K562 (cell line): Measurements from ENCODE around the gene DOK4. TPM values are rescaled to one million over a fixed set of nuclear protein-coding genes. Genes with fewer than 3 reads are reported as not detected.
"Not testable (repeated sequence)": the region's sequence is repeated elsewhere in the genome, so short reads cannot be mapped to it uniquely, and the experiment has no call there.

Experiments
- ATAC-seq: fragments of 200-7000 bp; cut with Tn5 transposase; 3 replicates; pipeline ENCODE4 v1.9.1; 2020; ENCODE audit warnings: moderate library complexity
- BruUV-seq: library from RNA; stranded (reverse); fragments of 400-500 nt; replicated peaks from 2 replicates; lab custom pipeline; 2021; lab: Mats Ljungman, UMichigan
- CTCF ChIA-PET: fragments of 300-600 bp; formaldehyde crosslinking; extraction: SDS; loops from one replicate; lab custom pipeline; 2021; ENCODE audit warnings: low intra/inter-chr PET ratio; lab: Yijun Ruan, JAX
- POLR2A ChIA-PET: fragments of 300-600, 350-650 bp; sonication (Branson Sonifier 250); formaldehyde crosslinking; extraction: SDS; loops from one replicate; lab custom pipeline; 2021; ENCODE audit warnings: antibody characterized with exemption, inconsistent platforms; lab: Yijun Ruan, JAX
- DNase-seq, 4 experiments: peaks; one replicate each; pipeline versions ENCODE4 v3.0.0 to v3.0.0-alpha.2; 2011 to 2018; ENCODE audit warnings: low spot score in 3 of 4, mixed read lengths in 3 of 4; ENCODE audit errors: extremely low read depth in 1 of 4
- FAIRE-seq: peaks from 2 replicates; lab custom pipeline; 2011; peaks lifted over from hg19 to GRCh38; lab: Jason Lieb, UNC
- H2AFZ ChIP-seq: 2 replicates; pipeline ENCODE4 v1.6.0; 2011; ENCODE audit warnings: low read depth, low read length, control low read depth, inconsistent platforms
- H3K27ac ChIP-seq: fragments of 200-600 bp; 3 replicates; pipeline ENCODE4 v1.8.0; 2011; ENCODE audit warnings: low read depth, mild to moderate bottlenecking, control low read depth, inconsistent platforms, low read length, moderate library complexity, mixed read lengths; ENCODE audit errors: extremely low read depth
- H3K27me3 ChIP-seq, 2 experiments: fragments of 300-600 bp in 1 of 2; 2 replicates in 1 of 2; 3 replicates in 1 of 2; pipeline versions ENCODE4 v1.6.0 to v1.8.0; 2011; ENCODE audit warnings: inconsistent platforms in 2 of 2, low read length in 2 of 2, mild to moderate bottlenecking in 1 of 2, mixed read lengths in 1 of 2, moderate library complexity in 1 of 2; ENCODE audit not compliant: control insufficient read depth in 2 of 2, insufficient read depth in 2 of 2
- H3K36me3 ChIP-seq: fragments of 300-600 bp; 3 replicates; pipeline ENCODE4 v1.8.0; 2011; ENCODE audit warnings: mild to moderate bottlenecking, low read length, inconsistent platforms; ENCODE audit not compliant: control insufficient read depth, insufficient read depth
- H3K4me1 ChIP-seq, 2 experiments: fragments of 200-600 bp in 1 of 2; replicated peaks in 1 of 2; 2 replicates in 1 of 2; 3 replicates in 1 of 2; pipeline versions ENCODE4 v1.5.1 to v1.8.0; 2011; ENCODE audit warnings: inconsistent platforms in 2 of 2, low read length in 2 of 2, mild to moderate bottlenecking in 1 of 2, mixed read lengths in 1 of 2, moderate library complexity in 1 of 2; ENCODE audit not compliant: control insufficient read depth in 2 of 2, insufficient read depth in 2 of 2
- H3K4me2 ChIP-seq: 2 replicates; pipeline ENCODE4 v1.6.1; 2011; ENCODE audit warnings: low read length, control low read depth, inconsistent platforms, mixed read lengths; ENCODE audit not compliant: insufficient read depth
- H3K4me3 ChIP-seq: fragments of 200-600 bp; sonication (generic), shearing (Covaris generic); 2 replicates; pipeline ENCODE4 v1.5.1; 2016; ENCODE audit warnings: control low read depth, inconsistent platforms
- H3K79me2 ChIP-seq: fragments of 200-600 bp; 3 replicates; pipeline ENCODE4 v1.8.0; 2011; ENCODE audit warnings: low read length, inconsistent platforms; ENCODE audit not compliant: control insufficient read depth, insufficient read depth
- H3K9ac ChIP-seq, 2 experiments: 2 replicates each; pipeline versions ENCODE4 v1.6.0 to v1.6.1; 2011; ENCODE audit warnings: low read depth in 2 of 2, low read length in 2 of 2, control low read depth in 1 of 2, inconsistent platforms in 1 of 2, mild to moderate bottlenecking in 1 of 2, mixed read lengths in 1 of 2; ENCODE audit not compliant: insufficient read depth in 1 of 2
- H3K9me1 ChIP-seq: one replicate; pipeline ENCODE4 v1.6.0; 2011; ENCODE audit warnings: inconsistent platforms, mild to moderate bottlenecking, low read length, moderate library complexity; ENCODE audit not compliant: control insufficient read depth, insufficient read depth
- H3K9me3 ChIP-seq: replicated peaks from 2 replicates; pipeline ENCODE4 v1.5.1; 2011; ENCODE audit warnings: low read depth, low read length, inconsistent platforms; ENCODE audit not compliant: control insufficient read depth, insufficient read depth
- H4K20me1 ChIP-seq: replicated peaks from 2 replicates; pipeline ENCODE4 v1.6.1; 2011; ENCODE audit warnings: low read length, inconsistent platforms, mixed read lengths; ENCODE audit not compliant: control insufficient read depth, insufficient read depth
- NCOA2 ChIP-seq, 2 experiments: fragments of 450-650 bp; IDR thresholded peaks; 2 replicates each; pipeline ENCODE4 v1.6.1; 2018; ENCODE audit warnings: mild to moderate bottlenecking in 2 of 2, moderate library complexity in 1 of 2; ENCODE audit not compliant: partially characterized antibody in 2 of 2
- ZNF134 ChIP-seq: fragments of 250-450 bp; sonication (Bioruptor Pico); conservative IDR thresholded peaks from 2 replicates; pipeline ENCODE4 v1.4.0; 2020
- ZNF592 ChIP-seq: fragments of 450-650 bp; IDR thresholded peaks from 2 replicates; pipeline ENCODE4 v1.6.1; 2017; ENCODE audit warnings: antibody characterized with exemption, mild to moderate bottlenecking
- WGBS: fragments of 100-300 bp; shearing (Covaris generic); methylation state at CpG from one replicate; pipeline ENCODE4 v1.1.6; 2016; ENCODE audit warnings: low coverage, mixed read lengths; ENCODE audit not compliant: insufficient coverage; ENCODE audit errors: missing lambda C conversion rate; 5-methylcytosine and 5-hydroxymethylcytosine counted together
- in situ Hi-C: fragments of 300-500 bp; cut with MboI; formaldehyde crosslinking; loops from 4 replicates; pipeline ENCODE4 v1.15.0; 2018; ENCODE audit warnings: inconsistent platforms, mixed read lengths
- intact Hi-C: fragments of 100-400 bp; cut with micrococcal nuclease; formaldehyde crosslinking; loops from 2 replicates; pipeline ENCODE4 v1.14.2; 2022
- polyA plus RNA-seq, 8 experiments: library from polyadenylated mRNA; depleted of rRNA in 4 of 8; stranded (reverse) in 5 of 8; unstranded in 3 of 8; fragments of >200 nt; fragmentation: Nextera tagmentation in 2 of 8; fragmentation: Illumina TruSeq in 1 of 8; extraction: Ambion mirVana in 2 of 8; extraction: Trizol in 1 of 8; gene quantifications; 2 replicates each; pipeline versions ENCODE4 v1.2.1 to v1.2.3, GENCODE V29; 2011 to 2014; ENCODE audit warnings: inconsistent platforms in 1 of 8, missing spikeins in 1 of 8
- total RNA-seq, 7 experiments: library from RNA; depleted of rRNA in 6 of 7; stranded (reverse); fragments of >200 nt in 6 of 7; fragmentation: Illumina TruSeq in 2 of 7; extraction: Trizol in 2 of 7; gene quantifications; 2 replicates each; pipeline versions ENCODE4 v1.2.1 to v1.2.3, GENCODE V29; 2011 to 2021; ENCODE audit warnings: low replicate concordance in 1 of 7

The DOK4 gene
- total and polyA plus RNA-seq, 9 of the 15 experiments (the other 6 are each of a cell fraction or from before 2014, with no cell fraction given): 0.10 to 14.4 (median 8.3) TPM

GRCh38 chr16:57499941-57500340 lies 13.6 kb upstream of the DOK4 start:
- BruUV-seq, DNase-seq, H3K9me3 ChIP-seq, CTCF ChIA-PET, H2AFZ ChIP-seq, H3K9me1 ChIP-seq, FAIRE-seq, H3K4me2 ChIP-seq, ATAC-seq, H3K9ac ChIP-seq, intact Hi-C loops, H3K36me3 ChIP-seq, H3K27ac ChIP-seq, in situ Hi-C loops, H4K20me1 ChIP-seq, H3K4me1 ChIP-seq, H3K4me3 ChIP-seq, H3K79me2 ChIP-seq: not testable (repeated sequence)
- POLR2A ChIA-PET: interaction anchor here (0.7 to 1.3 kb wide), 2 partner anchors 13 to 14 kb away, joined by 4 read pairs; partner anchors contain the start of gene DOK4
- 48% methylated on average over 11 of the region's 11 CpGs for WGBS
- H3K27me3 ChIP-seq: peaks cover 0 to 17% of the 10 kb centered on the region in 2 experiments; a peak in 3 of 5 replicates

- in situ Hi-C loops: no loop called here
- Histone ChIP-seq H2AFZ (no peak overlapping the region), H3K4me1 (peaks cover 3 to 10% of the 10 kb centered on the region in 2 experiments; a peak in 3 of 5 replicates), H3K9me1 (no peaks in the 10 kb centered on the region), H3K79me2 (no peaks in the 10 kb centered on the region), H3K4me2 (no peak overlapping the region), H3K36me3 (no peaks in the 10 kb centered on the region), H3K4me3 (no peak overlapping the region), H3K9me3 (no peaks in the 10 kb centered on the region), H3K27me3 (peaks cover 0 to 7% of the 10 kb centered on the region in 2 experiments; a peak in 3 of 5 replicates), H3K27ac (no peak overlapping the region), H3K9ac (no peak overlapping the region), H4K20me1 (no peaks in the 10 kb centered on the region)
- no peak for ATAC-seq
- DNase-seq: no peak
- TF ChIP-seq NCOA2 (IDR thresholded peaks at IDR 0.05; ENCODE audit: partially characterized antibody in 2 of 2): no peak
- no peak for TF ChIP-seq ZNF592
- TF ChIP-seq ZNF134 (CRISPR knock-in tag): no peak
- CTCF ChIA-PET: no interaction called here
- POLR2A ChIA-PET: no interaction called here
- intact Hi-C loops: no loop called here
- no TSS peak for BruUV-seq
- FAIRE-seq: no peak
- 16% methylated on average over 3 of the region's 4 CpGs for WGBS
Measured at GRCh38 chr16:57498031-57498430, 11.7 kb upstream of the DOK4 start.
